Trophoblast cell (in vitro differentiated cells and primary cell): ENCODE data around the gene SLC66A1.

Experiments
- DNase-seq, 2 donors: peaks; one replicate each; pipeline ENCODE4 v3.0.0-alpha.2; 2016
- H2AFZ ChIP-seq: 2 replicates; pipeline ENCODE4 v1.6.1; 2013; ENCODE audit warnings: low read length, moderate library complexity, mild to moderate bottlenecking; ENCODE audit not compliant: insufficient read depth, poor library complexity
- H2AK5ac ChIP-seq: 2 replicates; pipeline ENCODE4 v1.6.1; 2013; ENCODE audit warnings: mild to moderate bottlenecking, low read length
- H2BK120ac ChIP-seq: 2 replicates; pipeline ENCODE4 v1.6.1; 2013; ENCODE audit warnings: low read length, mild to moderate bottlenecking, moderate library complexity; ENCODE audit not compliant: insufficient read depth, poor library complexity
- H2BK12ac ChIP-seq: 2 replicates; pipeline ENCODE4 v1.6.1; 2013; ENCODE audit warnings: mild to moderate bottlenecking, low read length, moderate library complexity
- H2BK5ac ChIP-seq: 2 replicates; pipeline ENCODE4 v1.6.1; 2013; ENCODE audit warnings: low read length, low read depth, moderate library complexity, mild to moderate bottlenecking; ENCODE audit not compliant: poor library complexity
- H3K14ac ChIP-seq: 2 replicates; pipeline ENCODE4 v1.6.1; 2013; ENCODE audit warnings: mild to moderate bottlenecking, low read length
- H3K18ac ChIP-seq: 2 replicates; pipeline ENCODE4 v1.6.1; 2013; ENCODE audit warnings: mild to moderate bottlenecking, low read length
- H3K23ac ChIP-seq: 2 replicates; pipeline ENCODE4 v1.6.1; 2013; ENCODE audit warnings: low read length
- H3K27ac ChIP-seq: 2 replicates; pipeline ENCODE4 v1.5.1; 2013; ENCODE audit warnings: low read depth, mild to moderate bottlenecking, inconsistent platforms, low read length, moderate library complexity
- H3K27me3 ChIP-seq: 2 replicates; pipeline ENCODE4 v1.6.1; 2013; ENCODE audit warnings: inconsistent platforms, mild to moderate bottlenecking, low read length, moderate library complexity; ENCODE audit not compliant: insufficient read depth
- H3K36me3 ChIP-seq, 2 experiments: 1 replicate in 1 of 2; 2 replicates in 1 of 2; pipeline ENCODE4 v1.6.1; 2013; ENCODE audit warnings: low read length in 2 of 2, mild to moderate bottlenecking in 2 of 2, moderate library complexity in 1 of 2; ENCODE audit not compliant: insufficient read depth in 2 of 2, control insufficient read depth in 1 of 2
- H3K4ac ChIP-seq: 2 replicates; pipeline ENCODE4 v1.6.1; 2013; ENCODE audit warnings: low read depth, mild to moderate bottlenecking, low read length, moderate library complexity
- H3K4me1 ChIP-seq, 2 experiments: 1 replicate in 1 of 2; 2 replicates in 1 of 2; pipeline ENCODE4 v1.6.1; 2013; ENCODE audit warnings: low read length in 2 of 2, mild to moderate bottlenecking in 2 of 2, moderate library complexity in 1 of 2; ENCODE audit not compliant: insufficient read depth in 2 of 2, control insufficient read depth in 1 of 2
- H3K4me2 ChIP-seq: 2 replicates; pipeline ENCODE4 v1.6.1; 2013; ENCODE audit warnings: inconsistent platforms, mild to moderate bottlenecking, low read length, moderate library complexity
- H3K4me3 ChIP-seq: 2 replicates; pipeline ENCODE4 v1.5.1; 2013; ENCODE audit warnings: mild to moderate bottlenecking, low read depth, low read length, inconsistent platforms
- H3K79me1 ChIP-seq: one replicate; pipeline ENCODE4 v1.6.1; 2013; ENCODE audit warnings: low read length
- H3K79me2 ChIP-seq: 2 replicates; pipeline ENCODE4 v1.6.1; 2013; ENCODE audit warnings: low read length, mild to moderate bottlenecking; ENCODE audit not compliant: control insufficient read depth, insufficient read depth, poor library complexity
- H3K9ac ChIP-seq: 2 replicates; pipeline ENCODE4 v1.6.1; 2013; ENCODE audit warnings: mild to moderate bottlenecking, low read length
- H3K9me3 ChIP-seq: 2 replicates; pipeline ENCODE4 v1.6.1; 2013; ENCODE audit warnings: low read depth, mild to moderate bottlenecking, control low read depth, inconsistent platforms, low read length; ENCODE audit not compliant: insufficient read depth
- H4K12ac ChIP-seq: 2 replicates; pipeline ENCODE4 v1.6.1; 2013; ENCODE audit warnings: low read depth, mild to moderate bottlenecking, low read length, moderate library complexity
- H4K8ac ChIP-seq: 2 replicates; pipeline ENCODE4 v1.6.1; 2013; ENCODE audit warnings: low read depth, mild to moderate bottlenecking, low read length, moderate library complexity
- H4K91ac ChIP-seq: one replicate; pipeline ENCODE4 v1.6.1; 2013; ENCODE audit warnings: low read depth, mild to moderate bottlenecking, low read length, moderate library complexity
- WGBS: extraction: QIAGEN DNeasy Blood & Tissue Kit; methylation state at CpG from one replicate; pipeline ENCODE4 v1.1.7; 2013; ENCODE audit warnings: missing lambda C conversion rate; ENCODE audit not compliant: insufficient read length, insufficient coverage; ENCODE audit errors: extremely low coverage; 5-methylcytosine and 5-hydroxymethylcytosine counted together

Gene SLC66A1

GRCh38 chr1:19329611-19330010, 17.5 kb downstream of the SLC66A1 start:
- no peak overlapping the region for H3K14ac ChIP-seq
- no peak overlapping the region for H2BK120ac ChIP-seq
- H3K18ac ChIP-seq, result no peak overlapping the region
- no peak overlapping the region for H3K4ac ChIP-seq
- no peak overlapping the region for H2BK12ac ChIP-seq
- H3K27ac ChIP-seq, result no peak overlapping the region
- no peak overlapping the region for H3K9ac ChIP-seq
- no peaks in the 10 kb centered on the region for H3K79me2 ChIP-seq
- no peak overlapping the region for H3K4me2 ChIP-seq
- no peaks in the 10 kb centered on the region for H3K79me1 ChIP-seq
- no peaks in the 10 kb centered on the region for H3K27me3 ChIP-seq
- H3K4me3 ChIP-seq, result no peak overlapping the region
- no CpG with 5 or more reads among the region's 5 CpGs for WGBS
- peaks cover 2 to 4% of the 10 kb centered on the region in 2 experiments for H3K4me1 ChIP-seq
- H3K23ac ChIP-seq, result no peak overlapping the region
- H2AK5ac ChIP-seq, result no peak overlapping the region
- DNase-seq, result no peak
- H2AFZ ChIP-seq, result no peak overlapping the region
- H4K8ac ChIP-seq, result no peak overlapping the region
- no peak overlapping the region for H4K91ac ChIP-seq
- no peak overlapping the region for H2BK5ac ChIP-seq
- no peaks in the 10 kb centered on the region for H3K9me3 ChIP-seq
- no peak overlapping the region for H4K12ac ChIP-seq
- H3K36me3 ChIP-seq, result peaks cover 41 to 50% of the 10 kb centered on the region in 2 experiments

- H4K8ac ChIP-seq, result no peak overlapping the region
- no peak overlapping the region for H3K14ac ChIP-seq
- no peak overlapping the region for H2AK5ac ChIP-seq
- H3K9me3 ChIP-seq, result no peaks in the 10 kb centered on the region
- H3K23ac ChIP-seq, result no peak overlapping the region
- H3K4ac ChIP-seq, result no peak overlapping the region
- H3K4me2 ChIP-seq, result no peak overlapping the region
- no peak overlapping the region for H2BK5ac ChIP-seq
- no peaks in the 10 kb centered on the region for H3K79me1 ChIP-seq
- DNase-seq, result no peak
- H4K91ac ChIP-seq, result no peak overlapping the region
- no CpG with 5 or more reads among the region's 14 CpGs for WGBS
- H4K12ac ChIP-seq, result no peak overlapping the region
- peaks cover 2 to 4% of the 10 kb centered on the region in 2 experiments for H3K4me1 ChIP-seq
- H3K4me3 ChIP-seq, result no peak overlapping the region
- no peak overlapping the region for H3K18ac ChIP-seq
- H2BK120ac ChIP-seq, result no peak overlapping the region
- no peak overlapping the region for H2BK12ac ChIP-seq
- H3K27ac ChIP-seq, result no peak overlapping the region
- H3K27me3 ChIP-seq, result no peaks in the 10 kb centered on the region
- H3K9ac ChIP-seq, result no peak overlapping the region
- peaks cover 31 to 42% of the 10 kb centered on the region in 2 experiments for H3K36me3 ChIP-seq
- H3K79me2 ChIP-seq, result no peaks in the 10 kb centered on the region
- no peak overlapping the region for H2AFZ ChIP-seq
Measured at GRCh38 chr1:19330449-19331135, 18.5 kb downstream of the SLC66A1 start.

GRCh38 chr1:19331262-19331878, 19.2 kb downstream of the SLC66A1 start:
- Histone ChIP-seq H2BK5ac (no peak overlapping the region), H3K79me2 (no peaks in the 10 kb centered on the region), H3K9ac (no peak overlapping the region), H3K27ac (no peak overlapping the region), H3K23ac (no peak overlapping the region), H4K12ac (no peak overlapping the region), H2BK12ac (no peak overlapping the region), H4K8ac (no peak overlapping the region), H2AK5ac (no peak overlapping the region), H4K91ac (no peak overlapping the region), H3K14ac (no peak overlapping the region), H3K4me1 (peaks cover 3 to 4% of the 10 kb centered on the region in 2 experiments), H3K4ac (no peak overlapping the region), H3K18ac (no peak overlapping the region), H3K4me3 (no peak overlapping the region), H2AFZ (no peak overlapping the region), H2BK120ac (no peak overlapping the region), H3K36me3 (peaks cover 27 to 35% of the 10 kb centered on the region in 2 experiments), H3K4me2 (no peak overlapping the region), H3K79me1 (no peaks in the 10 kb centered on the region), H3K9me3 (no peaks in the 10 kb centered on the region), H3K27me3 (no peaks in the 10 kb centered on the region)
- WGBS, result no CpG with 5 or more reads among the region's 13 CpGs
- DNase-seq, result no peak

- Histone ChIP-seq H2AFZ (no peak overlapping the region), H2BK5ac (no peak overlapping the region), H4K91ac (no peak overlapping the region), H3K27me3 (no peaks in the 10 kb centered on the region), H3K14ac (no peak overlapping the region), H3K18ac (no peak overlapping the region), H3K36me3 (peaks cover 13 to 21% of the 10 kb centered on the region in 2 experiments), H3K4me1 (peaks cover 15 to 19% of the 10 kb centered on the region in 2 experiments), H3K79me1 (peaks cover 7% of the 10 kb centered on the region), H3K4ac (no peak overlapping the region), H3K9me3 (peaks cover 1% of the 10 kb centered on the region), H3K27ac (no peak overlapping the region), H3K23ac (no peak overlapping the region), H2BK12ac (no peak overlapping the region), H3K4me2 (no peak overlapping the region), H4K8ac (no peak overlapping the region), H3K79me2 (no peaks in the 10 kb centered on the region), H2AK5ac (no peak overlapping the region), H2BK120ac (no peak overlapping the region), H3K9ac (no peak overlapping the region), H4K12ac (no peak overlapping the region), H3K4me3 (no peak overlapping the region)
- DNase-seq, result no peak
- no CpG with 5 or more reads among the region's 12 CpGs for WGBS
Measured at GRCh38 chr1:19332832-19333231, 20.7 kb downstream of the SLC66A1 start.
